NCI-H2196 (cell line): ENCODE measurements around the gene AQP2.

Experiments used
- DNase-seq: peaks from one replicate; lab custom pipeline; 2025; ENCODE audit not compliant: unreplicated experiment; lab: John Stamatoyannopoulos, UW

The AQP2 gene

DNA sequence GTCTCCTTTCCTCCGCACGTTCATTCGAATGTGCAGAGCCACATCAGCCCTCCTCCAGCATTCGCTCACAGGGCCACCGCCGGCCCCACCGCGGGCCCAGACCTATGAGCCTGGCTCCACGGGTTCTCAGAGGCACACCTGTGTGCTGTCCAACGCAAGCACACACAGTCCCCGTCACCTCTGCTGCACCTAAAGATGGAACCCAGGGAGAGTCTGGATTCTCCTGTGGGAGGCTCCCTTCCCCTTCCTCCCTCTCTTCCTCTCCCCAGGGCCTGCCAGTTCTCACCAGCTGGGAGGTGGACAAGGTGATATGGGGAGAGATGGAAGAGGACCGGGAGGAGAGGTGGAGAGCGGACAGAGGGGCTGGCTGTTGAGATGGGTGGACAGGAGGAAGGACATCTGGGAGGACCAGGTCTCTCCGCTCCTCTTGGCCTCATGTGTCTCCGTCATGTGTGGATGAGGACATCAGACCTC lies 17.3 kb downstream of the AQP2 start:
- no peak for DNase-seq

DNA sequence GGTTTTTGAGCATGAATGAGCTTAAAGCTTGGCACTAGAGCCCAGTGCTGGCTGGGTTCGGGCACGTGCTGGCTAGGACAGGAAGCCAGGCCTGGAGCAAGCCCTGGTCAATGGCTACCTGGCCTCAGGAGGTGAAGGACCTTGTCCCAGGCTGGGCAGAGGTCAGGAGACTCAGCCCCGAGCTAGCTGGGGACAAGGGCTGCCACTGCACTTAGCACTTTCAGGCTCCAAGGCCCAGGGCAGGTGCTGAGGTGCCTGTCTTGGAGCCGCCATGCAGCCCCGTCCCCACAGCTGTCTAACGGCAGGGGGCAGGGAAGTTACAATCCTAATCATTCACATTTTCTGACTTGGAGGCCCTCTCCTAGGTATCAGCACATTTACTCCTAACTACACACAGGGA lies 17.9 kb downstream of the AQP2 start:
- no peak for DNase-seq

DNA sequence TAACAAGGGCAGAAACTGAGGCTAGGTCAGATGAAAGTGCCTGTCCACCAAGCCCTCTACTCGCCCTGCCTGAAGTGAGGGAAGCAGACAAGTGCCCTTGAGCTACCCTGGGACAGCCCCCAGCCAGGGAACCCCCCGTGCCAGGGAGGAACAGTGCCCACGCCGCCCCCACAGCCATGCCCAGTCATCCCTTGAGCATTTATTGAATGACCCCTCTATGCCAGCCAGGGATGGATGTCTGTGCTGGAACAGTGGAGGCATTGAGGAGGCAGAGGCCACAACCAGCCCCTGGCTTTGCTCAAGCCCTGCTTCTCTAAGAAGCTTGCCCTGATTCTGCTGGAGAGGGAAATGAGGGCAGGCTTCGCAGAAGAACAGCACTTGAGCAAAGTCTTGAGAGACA lies 18.5 kb downstream of the AQP2 start:
- DNase-seq = no peak

DNA sequence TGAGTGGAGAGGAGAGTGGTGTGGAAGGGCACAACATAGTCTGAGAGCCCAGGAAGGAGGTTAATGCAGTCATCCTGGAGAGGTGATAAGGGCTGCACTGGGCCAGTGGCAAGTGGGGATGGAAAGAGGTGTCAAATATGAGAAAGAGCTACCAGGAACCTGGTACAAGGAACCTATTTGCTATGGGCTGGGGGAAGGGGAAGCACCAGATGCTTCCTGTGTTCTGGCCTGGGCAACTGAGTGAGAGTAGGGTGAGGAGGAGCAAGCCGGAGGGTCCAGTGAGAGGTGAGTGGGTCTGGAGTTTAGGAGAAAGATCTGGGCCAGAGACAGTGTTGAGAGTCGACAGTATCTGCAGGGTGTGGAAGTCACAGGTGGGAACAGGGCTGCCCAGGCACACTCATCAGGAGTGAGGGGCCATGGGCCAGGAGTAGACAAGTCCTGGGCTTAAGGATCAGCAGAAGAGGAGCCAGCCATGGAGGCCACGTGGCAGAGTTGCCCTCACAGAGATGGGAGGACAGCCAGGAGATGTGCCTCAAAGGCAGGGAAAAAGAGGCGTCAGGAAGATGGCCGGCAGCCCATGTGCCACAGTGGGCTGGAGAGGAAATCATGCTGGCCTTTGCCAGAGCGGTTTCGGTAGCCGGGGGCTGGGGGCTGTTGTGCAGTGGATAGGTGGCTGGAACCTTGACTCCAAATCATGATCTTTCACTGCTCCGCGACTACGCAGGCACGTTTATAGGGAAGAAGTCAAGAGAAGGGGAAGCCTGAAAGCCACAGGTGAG lies 19.3 kb downstream of the AQP2 start:
- no peak for DNase-seq

- no peak for DNase-seq
Observed at GRCh38 chr12:49970658-49971057, 20.1 kb downstream of the AQP2 start.

GRCh38 chr12:49971141-49971540 lies 20.6 kb downstream of the AQP2 start:
- no peak for DNase-seq

- DNase-seq = no peak
Observed at GRCh38 chr12:49972129-49972528, 21.6 kb downstream of the AQP2 start.

DNA sequence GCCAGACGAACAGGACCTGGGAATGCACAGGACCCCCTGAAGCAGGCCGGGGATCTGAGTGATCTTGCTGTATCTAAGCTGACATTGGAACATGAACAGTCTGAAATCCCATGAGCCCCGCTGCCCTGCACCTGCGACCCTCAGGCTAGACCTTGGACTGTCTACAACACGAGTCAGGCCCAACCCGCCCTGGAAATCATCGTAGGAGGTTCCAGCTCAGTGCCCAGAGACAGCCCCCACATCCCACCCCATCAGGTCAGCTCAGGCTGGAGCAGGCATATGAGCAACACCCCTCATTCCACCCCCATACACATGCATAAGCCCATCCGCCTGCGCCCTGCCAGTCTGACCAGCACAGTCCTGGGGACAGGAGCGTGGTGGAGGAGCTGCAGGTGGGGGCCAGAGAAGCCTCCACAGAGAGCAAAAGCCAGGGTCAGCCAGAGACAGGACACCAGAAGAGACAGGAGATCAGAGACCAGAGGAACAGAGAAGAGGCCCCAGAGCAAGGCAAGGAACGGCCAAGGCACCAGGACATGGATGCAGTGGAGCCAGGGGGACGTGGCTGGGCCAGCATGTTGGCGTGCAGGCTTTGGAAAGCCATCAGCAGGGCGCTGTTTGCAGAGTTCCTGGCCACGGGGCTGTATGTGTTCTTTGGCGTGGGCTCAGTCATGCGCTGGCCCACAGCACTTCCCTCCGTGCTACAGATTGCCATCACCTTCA lies 22.3 kb downstream of the AQP2 start, which contains the start of gene AQP6:
AQP6 (plus strand) TSS at position 307 of the 720 bp plus-strand sequence; CDS start at position 534, 227 bp downstream.
- no peak for DNase-seq

GRCh38 chr12:49973361-49973830 lies 22.9 kb downstream of the AQP2 start:
- no peak for DNase-seq

DNA sequence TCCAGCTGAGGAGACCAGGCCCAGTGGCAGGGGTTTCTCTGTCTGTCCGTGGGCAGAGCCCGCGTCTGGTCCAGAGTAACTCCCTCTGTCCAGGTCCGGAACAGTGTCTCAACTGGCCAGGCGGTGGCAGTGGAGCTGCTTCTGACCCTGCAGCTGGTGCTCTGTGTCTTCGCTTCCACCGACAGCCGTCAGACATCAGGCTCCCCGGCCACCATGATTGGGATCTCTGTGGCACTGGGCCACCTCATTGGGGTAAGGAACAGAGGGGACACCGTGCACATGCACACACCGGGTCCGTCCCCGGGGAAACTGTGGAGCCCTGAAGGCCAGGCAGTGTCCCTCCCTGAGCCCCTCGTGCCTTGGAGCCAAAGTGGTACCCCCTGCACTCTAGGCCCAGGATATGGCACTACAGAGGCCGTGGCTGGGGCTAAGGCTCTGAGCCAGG lies 23.7 kb downstream of the AQP2 start:
- DNase-seq = peak; percentile 53

DNA sequence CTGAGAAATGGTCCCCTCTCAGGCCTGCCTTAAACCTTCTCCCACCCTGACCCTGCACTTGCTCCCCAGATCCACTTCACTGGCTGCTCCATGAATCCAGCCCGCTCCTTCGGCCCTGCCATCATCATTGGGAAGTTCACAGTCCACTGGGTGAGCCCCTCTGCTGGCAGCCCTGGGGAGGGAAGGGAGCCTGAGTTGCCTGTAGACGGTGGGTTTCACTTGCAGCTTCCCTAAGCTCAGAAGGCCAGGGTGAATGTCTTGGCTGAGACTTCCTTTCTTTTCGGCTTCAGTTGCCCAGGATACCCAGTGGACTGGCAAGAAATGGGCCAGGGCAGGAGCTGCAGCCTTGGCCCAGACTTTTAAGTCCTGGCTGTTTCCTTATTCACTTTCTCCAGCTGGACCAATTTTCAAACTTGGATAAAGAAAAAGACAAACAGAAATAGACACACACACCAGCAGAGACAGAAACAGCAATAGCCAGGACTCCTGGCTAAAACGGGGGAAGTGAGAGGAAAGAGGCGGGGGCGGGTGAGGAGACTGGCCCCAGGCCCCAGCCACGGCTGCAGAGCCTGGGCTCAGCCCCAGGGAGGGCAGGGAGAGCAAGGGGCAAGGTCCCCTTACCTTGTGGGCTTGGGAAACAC lies 24.3 kb downstream of the AQP2 start:
- no peak for DNase-seq

GRCh38 chr12:49975318-49975761 lies 24.8 kb downstream of the AQP2 start:
- DNase-seq = no peak

- DNase-seq = no peak
Observed at GRCh38 chr12:49976557-49976956, 26.0 kb downstream of the AQP2 start.

GRCh38 chr12:49978125-49978524 lies 27.6 kb downstream of the AQP2 start:
- DNase-seq = no peak

- DNase-seq = no peak
Observed at GRCh38 chr12:49979016-49979586, 28.6 kb downstream of the AQP2 start.

DNA sequence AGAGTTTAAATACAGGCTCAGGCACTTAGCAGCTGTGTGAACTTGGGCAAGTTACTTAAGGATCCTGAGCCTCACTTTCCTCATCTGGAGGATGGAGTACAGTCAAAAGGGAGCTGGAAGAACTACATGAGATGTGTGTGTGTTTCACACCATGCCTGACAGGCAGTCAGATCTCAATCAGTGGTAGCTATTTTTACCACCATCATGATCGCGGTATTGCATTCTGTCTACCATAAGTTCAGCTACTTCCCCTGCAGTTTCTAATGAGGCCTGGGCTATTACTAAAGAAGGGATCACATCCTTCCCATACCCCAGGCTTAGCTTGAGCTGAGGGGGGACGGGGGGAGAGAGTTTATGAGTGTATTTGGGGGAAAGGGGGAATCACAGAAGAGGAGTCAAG lies 29.3 kb downstream of the AQP2 start:
- no peak for DNase-seq

DNA sequence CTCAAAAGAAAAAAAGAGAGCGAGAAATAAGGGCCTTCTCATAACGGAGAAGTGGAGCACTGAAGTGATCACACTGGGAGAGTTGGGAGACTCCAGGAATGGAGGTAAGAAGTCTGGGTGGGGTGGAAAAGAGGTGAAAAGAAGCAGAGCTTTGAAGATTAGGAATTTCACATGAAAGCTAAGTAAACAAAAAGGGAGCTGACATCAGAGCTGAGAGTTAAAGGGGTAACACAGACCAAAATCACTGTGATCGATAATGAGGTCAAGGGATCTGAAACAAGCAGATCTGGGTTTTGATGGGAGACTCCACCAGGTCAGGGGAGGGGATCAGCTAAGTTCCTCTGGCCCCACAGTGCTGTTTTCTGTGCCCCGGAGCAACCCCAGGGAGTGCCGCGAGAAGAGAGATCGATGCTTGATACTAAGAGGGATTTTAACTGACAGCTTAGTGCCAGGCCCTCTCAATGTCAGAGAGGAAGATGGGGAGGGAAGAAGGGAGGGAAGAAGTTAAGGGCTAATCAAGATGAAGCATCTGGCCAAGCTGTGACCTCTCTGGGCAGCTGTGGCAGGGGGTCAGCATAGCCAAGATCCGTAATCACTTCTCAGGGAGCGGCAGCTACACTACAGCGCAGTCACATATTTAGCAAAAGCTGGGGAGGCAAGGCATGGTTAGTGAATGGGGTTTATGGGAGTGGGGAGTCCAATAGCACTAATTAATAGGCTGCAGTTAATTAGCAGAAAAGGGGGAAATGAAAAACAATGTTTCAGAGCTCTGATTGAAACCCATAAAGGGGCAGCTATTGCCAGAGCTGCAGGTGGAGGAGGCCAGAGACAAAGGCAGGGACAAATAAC lies 30.2 kb downstream of the AQP2 start:
- no peak for DNase-seq

DNA sequence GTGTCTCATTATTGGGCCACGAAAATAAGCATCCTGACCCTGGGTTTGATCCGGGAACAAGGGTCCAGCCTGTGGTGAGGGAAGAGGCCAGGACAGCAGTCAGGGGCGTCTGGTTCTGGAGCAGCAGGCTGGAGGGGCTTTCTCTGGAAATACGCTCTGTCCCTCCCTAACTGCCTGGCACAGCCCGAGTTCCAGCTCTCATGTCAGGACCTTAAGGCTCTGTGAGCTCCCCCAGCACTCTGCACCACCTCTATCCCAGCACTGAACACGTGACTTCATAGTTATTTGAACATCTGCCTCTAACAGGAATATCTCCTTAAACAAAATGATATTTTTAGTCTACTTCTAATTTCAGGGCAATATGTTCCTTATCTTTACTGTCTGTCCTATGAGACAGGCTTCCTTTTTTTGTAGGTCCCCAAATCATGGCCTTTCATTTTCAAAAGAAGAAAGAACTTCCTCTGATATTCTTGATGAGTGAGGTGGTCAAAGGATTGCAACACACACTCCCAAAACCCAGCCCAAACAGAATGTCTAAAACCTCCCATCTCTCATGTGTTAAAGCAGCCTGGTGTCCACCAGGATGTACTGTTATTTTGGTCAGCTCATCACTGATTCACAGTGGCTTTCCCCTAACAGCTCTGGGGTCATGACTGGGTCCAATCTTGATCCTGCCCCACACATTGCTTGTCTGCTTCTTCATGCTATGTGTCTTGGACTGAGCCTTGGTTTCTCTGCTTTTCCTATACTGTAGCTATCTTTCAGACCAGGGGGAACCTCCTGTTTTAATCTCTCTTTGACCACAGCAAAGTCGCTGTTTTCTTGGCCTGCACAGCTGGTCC lies 31.9 kb downstream of the AQP2 start:
- DNase-seq = no peak

DNA sequence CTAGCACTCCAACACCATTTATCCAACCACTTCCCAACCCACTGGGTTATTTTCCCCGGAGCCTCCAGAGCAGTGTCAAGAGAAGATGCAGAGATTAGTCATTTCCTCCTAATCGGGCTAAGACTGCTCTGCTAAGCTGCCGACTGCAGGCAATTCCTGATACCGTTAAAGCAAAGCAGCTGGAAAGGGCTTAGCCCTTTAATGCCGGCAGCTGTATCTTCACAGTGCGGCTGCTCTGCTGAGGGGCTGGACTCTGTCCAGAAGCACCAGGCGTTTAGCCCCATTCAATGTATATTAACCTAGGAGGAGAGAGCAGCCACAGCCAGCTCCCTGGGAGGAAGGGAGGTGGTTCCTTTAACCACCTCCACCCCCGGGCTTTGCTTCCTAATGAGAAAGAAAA lies 33.4 kb downstream of the AQP2 start:
- DNase-seq = peak; percentile 50
